Measurements from ENCODE around the gene TM4SF1.

Gene TM4SF1

GRCh38 chr3:149364624-149365023 is 12.8 kb downstream of the TM4SF1 start:
- no peak for TF ChIP-seq CTCF (IDR thresholded peaks at IDR 0.05)

GRCh38 chr3:149363053-149363452 is 14.4 kb downstream of the TM4SF1 start:
- Histone ChIP-seq H2AFZ (no peak overlapping the region), H3K9me3 (ENCODE audit: control insufficient read depth, low read length) (no peaks in the 10 kb centered on the region), H3K4me2 (ENCODE audit: low read length) (no peak overlapping the region), H3K79me2 (no peaks in the 10 kb centered on the region), H3K36me3 (ENCODE audit: control insufficient read depth, insufficient read depth, low read length) (no peaks in the 10 kb centered on the region), H3K9ac (no peak overlapping the region), H3K4me1 (no peaks in the 10 kb centered on the region), H3K27ac (no peak overlapping the region), H3K27me3 (ENCODE audit: control insufficient read depth, insufficient read depth, low read length) (no peaks in the 10 kb centered on the region), H3K4me3 (ENCODE audit: low read depth, low read length) (no peak overlapping the region)
- no peak for TF ChIP-seq CTCF (IDR thresholded peaks at IDR 0.05)

More at GRCh38 chr3:149364624-149365023, 12.8 kb downstream of the TM4SF1 start:
- H3K4me1 ChIP-seq: no peaks in the 10 kb centered on the region
- no peak overlapping the region for H2AFZ ChIP-seq
- H3K36me3 ChIP-seq (ENCODE audit: control insufficient read depth, insufficient read depth, low read length): no peaks in the 10 kb centered on the region
- H3K4me3 ChIP-seq (ENCODE audit: low read depth, low read length): no peak overlapping the region
- no peak overlapping the region for H3K27ac ChIP-seq
- no peak overlapping the region for H3K9ac ChIP-seq
- H3K79me2 ChIP-seq: no peaks in the 10 kb centered on the region
- no peaks in the 10 kb centered on the region for H3K9me3 ChIP-seq (ENCODE audit: control insufficient read depth, low read length)
- H3K27me3 ChIP-seq (ENCODE audit: control insufficient read depth, insufficient read depth, low read length): no peaks in the 10 kb centered on the region
- H3K4me2 ChIP-seq (ENCODE audit: low read length): no peak overlapping the region

GRCh38 chr3:149362366-149362765 is 15.1 kb downstream of the TM4SF1 start:
- H2AFZ ChIP-seq: no peak overlapping the region
- TF ChIP-seq CTCF (IDR thresholded peaks at IDR 0.05): no peak
- H3K4me1 ChIP-seq: no peaks in the 10 kb centered on the region
- H3K79me2 ChIP-seq: no peaks in the 10 kb centered on the region
- H3K9ac ChIP-seq: no peak overlapping the region
- H3K27me3 ChIP-seq (ENCODE audit: control insufficient read depth, insufficient read depth, low read length): no peaks in the 10 kb centered on the region
- no peak overlapping the region for H3K27ac ChIP-seq
- H3K9me3 ChIP-seq (ENCODE audit: control insufficient read depth, low read length): no peaks in the 10 kb centered on the region
- H3K36me3 ChIP-seq (ENCODE audit: control insufficient read depth, insufficient read depth, low read length): no peaks in the 10 kb centered on the region
- no peak overlapping the region for H3K4me2 ChIP-seq (ENCODE audit: low read length)
- no peak overlapping the region for H3K4me3 ChIP-seq (ENCODE audit: low read depth, low read length)

DNA sequence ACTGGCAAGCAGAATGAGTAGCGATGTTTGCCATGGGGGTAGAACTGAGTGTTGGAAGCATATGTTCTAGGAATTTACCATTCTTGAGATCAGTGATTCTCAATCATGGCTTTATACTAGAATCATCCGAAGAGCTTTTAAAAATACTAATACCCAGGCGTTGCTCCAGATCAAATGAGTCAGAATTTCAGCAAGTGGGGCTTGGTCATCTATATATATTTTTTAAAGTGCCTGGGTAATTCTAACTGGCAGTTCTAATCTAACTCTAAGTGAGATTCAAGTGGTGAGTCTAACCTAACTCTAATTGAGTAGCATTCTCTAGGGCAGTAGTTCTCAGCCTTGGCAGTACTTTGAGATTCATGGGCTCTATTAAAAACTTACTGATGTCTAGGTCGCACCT is 20.8 kb downstream of the TM4SF1 start:
- no peak for TF ChIP-seq CTCF (IDR thresholded peaks at IDR 0.05)
- Histone ChIP-seq H3K4me1 (no peaks in the 10 kb centered on the region), H3K27ac (no peak overlapping the region), H3K4me2 (ENCODE audit: low read length) (no peak overlapping the region), H3K27me3 (ENCODE audit: control insufficient read depth, insufficient read depth, low read length) (no peaks in the 10 kb centered on the region), H3K9ac (no peak overlapping the region), H2AFZ (no peak overlapping the region), H3K79me2 (no peaks in the 10 kb centered on the region), H3K36me3 (ENCODE audit: control insufficient read depth, insufficient read depth, low read length) (no peaks in the 10 kb centered on the region), H3K9me3 (ENCODE audit: control insufficient read depth, low read length) (no peaks in the 10 kb centered on the region), H3K4me3 (ENCODE audit: low read depth, low read length) (no peak overlapping the region)

GRCh38 chr3:149356044-149356592 is 21.3 kb downstream of the TM4SF1 start:
- Histone ChIP-seq H3K9ac (no peak overlapping the region), H2AFZ (no peak overlapping the region), H3K36me3 (ENCODE audit: control insufficient read depth, insufficient read depth, low read length) (no peaks in the 10 kb centered on the region), H3K27me3 (ENCODE audit: control insufficient read depth, insufficient read depth, low read length) (no peaks in the 10 kb centered on the region), H3K9me3 (ENCODE audit: control insufficient read depth, low read length) (no peaks in the 10 kb centered on the region), H3K79me2 (no peaks in the 10 kb centered on the region), H3K4me1 (no peaks in the 10 kb centered on the region), H3K4me2 (ENCODE audit: low read length) (no peak overlapping the region), H3K27ac (no peak overlapping the region), H3K4me3 (ENCODE audit: low read depth, low read length) (no peak overlapping the region)
- TF ChIP-seq CTCF (IDR thresholded peaks at IDR 0.05): no peak
